Inflammatory macrophage (primary cell): ENCODE results near the gene PSTPIP1.

Experiments
- DNase-seq, 2 donors: peaks; one replicate each; pipeline ENCODE4 v3.0.0-alpha.2; 2020 to 2022

PSTPIP1 gene

DNA sequence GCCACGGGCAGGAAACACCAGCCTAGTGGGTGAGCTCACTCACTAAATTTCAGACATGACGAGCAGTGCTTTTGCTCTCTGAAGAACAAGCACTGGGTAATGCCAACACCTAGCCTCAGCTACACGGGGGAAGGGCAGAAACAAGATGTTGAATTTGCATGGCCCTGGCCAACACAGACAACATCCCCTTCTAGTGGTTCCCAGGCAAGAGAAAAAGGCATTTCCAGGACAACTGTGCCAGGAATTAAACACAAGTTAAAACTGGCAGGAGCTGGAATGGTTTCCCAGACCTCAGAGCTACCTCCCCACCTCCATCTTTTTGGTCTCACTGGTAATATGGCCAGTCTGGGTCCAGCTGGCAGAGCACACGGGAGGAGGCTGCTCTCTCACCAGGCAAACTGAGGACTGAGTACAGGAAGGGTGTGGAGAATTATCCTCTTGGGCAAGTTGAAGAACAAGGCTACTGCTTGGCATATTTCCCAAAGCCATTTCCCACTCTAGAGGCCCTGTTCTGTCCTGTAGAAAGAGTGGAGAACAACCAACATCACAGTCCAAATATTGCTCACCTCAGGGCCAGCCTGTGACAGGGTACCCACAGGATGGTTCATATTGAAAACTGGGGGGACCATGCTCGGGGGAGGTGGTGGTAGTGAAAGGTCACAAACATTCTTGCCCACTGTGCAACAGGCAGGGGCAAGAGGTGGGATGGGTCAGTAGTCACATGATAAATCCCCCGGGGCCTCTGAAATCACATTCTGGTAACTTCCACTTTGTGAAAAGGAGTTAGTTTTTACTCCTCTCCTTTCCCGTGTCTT, 49.5 kb downstream of the PSTPIP1 start:
- DNase-seq = no peak

DNA sequence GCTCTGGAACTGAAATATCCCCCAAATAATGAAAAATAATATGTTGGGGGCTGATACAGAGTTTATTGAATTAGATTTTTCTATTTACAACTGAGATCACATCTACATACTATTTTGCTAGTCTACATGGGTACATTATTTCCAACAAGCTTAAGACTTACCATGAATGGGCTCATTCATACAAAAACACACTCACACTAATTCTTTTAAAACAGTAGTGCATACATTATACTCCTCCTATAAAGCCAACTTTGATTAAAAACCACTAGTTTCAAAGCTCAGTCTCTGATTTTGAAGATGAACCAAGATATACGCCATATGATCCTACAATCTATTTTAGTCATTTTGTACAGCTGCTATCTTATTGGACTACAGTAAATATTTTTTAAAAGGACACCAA, 51.1 kb downstream of the PSTPIP1 start:
- no peak for DNase-seq

DNA sequence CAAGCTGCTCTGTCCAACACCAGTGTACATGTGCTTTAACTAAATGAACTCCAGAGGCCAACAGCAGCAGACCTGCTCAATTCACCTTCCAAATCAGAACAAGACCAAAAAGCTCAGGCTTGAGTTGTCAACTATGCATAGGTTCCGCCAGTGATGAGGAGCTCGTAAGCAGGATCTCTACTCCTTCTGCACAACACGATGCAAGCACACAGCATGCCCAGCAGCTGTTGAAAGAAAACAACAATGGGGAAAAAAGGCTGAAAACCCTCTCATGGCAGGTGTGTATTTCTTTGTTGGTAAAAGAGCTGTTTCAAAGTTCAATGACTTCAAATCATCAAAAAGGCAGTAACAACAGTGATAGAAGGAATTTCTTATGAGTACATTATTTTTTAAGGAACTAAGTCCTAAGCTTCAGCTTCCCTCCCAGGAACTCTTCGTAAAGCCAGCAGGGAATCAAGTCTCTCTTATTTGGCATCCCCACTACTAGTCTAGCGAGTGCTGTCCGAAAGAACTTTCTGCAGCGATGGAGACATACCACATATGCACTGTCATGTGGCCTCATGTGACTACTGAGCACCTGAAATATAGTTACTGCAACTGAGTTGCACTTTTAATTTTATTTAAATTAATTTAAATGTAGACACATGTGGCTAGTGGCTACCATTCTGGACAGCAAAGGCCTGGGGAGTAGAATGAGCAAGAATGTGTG, 51.9 kb downstream of the PSTPIP1 start:
- no peak for DNase-seq

DNA sequence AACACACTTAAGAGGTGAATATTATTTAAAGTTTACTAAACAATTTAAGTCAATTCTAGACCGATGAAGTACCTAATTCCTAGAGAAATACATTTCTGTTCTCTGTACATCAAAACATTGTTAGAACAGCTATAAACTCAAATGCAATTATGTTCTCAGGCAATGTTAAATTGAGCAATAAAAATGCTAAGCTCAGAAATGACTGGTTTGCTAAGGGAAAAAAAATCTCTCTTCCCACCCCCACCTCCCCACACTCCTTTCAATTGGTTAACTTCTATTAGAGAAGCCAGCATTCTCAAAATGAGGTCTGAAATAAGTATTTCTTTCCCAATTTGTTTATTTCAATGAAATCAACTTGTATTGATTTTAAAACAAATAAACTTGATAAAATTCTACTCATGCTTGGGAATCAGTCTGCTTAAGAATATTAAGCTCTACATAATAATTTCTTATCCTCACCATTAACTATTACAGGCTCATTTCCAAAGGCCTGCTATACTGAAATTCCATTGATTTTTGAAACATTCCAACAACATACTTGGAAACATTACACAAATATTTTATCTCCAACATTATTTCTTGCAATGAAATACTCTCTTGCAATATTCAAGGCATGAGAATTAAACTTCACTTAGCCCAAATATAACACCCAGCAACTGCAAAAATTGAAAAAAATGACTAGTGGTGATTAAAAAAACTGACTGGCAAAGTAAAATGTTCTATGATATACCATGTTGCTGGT, 53.4 kb downstream of the PSTPIP1 start:
- DNase-seq = no peak

DNA sequence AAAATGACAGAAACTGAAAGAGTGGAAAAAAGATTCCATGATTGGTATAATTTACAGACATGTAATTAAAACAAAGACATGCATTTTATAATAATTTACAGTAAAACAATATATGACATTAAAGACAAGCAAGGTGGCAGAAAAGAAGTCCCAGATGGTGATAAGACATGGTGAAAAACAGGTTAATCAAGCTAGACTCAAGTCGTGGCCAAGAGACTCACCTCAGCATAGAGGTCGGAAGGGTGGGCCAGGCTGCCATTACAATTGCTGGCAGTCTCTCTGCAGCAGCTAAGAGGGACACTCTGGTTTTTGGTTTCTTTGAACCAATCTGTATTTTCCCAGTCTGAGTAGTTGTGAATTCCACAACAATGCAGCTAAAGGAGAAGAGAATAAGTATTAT, 57.6 kb downstream of the PSTPIP1 start:
- no peak for DNase-seq

DNA sequence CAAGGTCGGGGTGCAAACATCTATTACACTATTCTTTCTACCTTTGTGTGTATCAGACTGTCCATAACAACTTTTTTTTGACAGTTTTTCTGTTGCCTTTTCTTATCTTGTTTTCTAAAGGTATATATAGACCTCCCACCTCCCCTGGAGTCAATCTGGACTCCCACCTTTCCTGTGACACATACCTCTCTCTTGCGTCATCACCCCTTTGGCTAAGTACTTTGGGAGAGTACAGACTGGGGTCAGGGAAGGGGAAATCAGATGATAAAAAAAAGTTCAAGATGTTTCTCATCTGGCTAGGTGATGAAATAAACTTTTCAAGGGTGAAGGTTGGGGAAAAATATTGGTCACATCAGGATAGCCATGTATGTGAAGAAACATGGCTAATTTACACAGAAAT, 58.8 kb downstream of the PSTPIP1 start:
- DNase-seq = no peak

DNA sequence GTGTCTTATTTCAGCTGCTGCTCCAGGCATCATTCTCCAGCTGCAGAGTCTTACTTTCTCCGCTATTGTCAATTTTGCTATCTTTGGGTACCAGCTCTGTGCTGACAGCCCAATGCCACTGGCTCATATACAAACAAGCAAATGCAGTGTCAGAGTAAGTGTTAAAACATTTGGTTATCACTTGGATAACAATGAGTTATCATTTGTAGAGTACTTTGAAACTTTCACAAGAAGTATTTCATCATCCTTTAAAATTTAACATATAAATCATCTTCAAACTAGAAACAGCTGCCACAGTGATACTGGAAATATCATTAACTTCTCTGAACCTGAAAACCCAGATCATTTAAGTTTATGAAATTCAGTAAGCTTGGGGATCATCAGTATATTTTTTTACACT, 62.1 kb downstream of the PSTPIP1 start:
- DNase-seq = no peak

DNA sequence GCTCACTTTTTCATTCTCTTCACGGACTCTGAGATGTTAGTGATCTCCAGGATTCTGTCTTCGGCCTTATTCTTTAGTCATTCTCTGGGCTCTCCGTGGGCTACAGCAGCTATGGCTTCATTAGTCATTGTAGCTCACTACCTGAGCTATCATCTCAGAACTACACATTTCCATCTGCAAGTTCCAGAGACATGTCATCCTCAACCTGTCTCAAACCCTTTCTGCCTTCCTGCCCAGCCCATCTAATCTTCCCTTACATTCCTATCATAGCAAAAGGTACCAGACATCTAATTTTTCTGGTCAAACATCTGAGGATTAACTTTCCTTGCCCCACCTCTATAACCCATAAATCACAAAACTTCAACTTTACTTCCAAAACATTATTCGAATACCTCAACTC, 62.8 kb downstream of the PSTPIP1 start:
- DNase-seq = no peak

DNA sequence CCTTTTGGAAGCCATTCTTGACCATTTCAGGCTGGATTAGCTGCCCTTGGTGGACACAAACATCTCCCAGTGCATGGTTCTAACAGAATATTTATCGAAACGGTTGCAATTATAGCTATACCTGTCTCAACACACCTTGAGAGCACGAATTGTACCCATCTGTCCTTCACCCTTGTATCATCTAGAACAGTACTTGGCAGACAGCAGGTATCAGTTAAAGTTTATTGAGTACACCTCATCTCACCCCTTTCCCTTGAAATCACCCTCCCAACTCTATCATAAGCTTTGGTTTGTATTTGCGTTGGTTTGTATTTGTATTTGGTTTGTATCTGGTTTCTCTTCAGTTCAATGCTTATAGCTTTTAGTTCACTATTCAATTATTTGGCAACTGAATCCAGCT, 63.5 kb downstream of the PSTPIP1 start:
- DNase-seq = no peak

DNA sequence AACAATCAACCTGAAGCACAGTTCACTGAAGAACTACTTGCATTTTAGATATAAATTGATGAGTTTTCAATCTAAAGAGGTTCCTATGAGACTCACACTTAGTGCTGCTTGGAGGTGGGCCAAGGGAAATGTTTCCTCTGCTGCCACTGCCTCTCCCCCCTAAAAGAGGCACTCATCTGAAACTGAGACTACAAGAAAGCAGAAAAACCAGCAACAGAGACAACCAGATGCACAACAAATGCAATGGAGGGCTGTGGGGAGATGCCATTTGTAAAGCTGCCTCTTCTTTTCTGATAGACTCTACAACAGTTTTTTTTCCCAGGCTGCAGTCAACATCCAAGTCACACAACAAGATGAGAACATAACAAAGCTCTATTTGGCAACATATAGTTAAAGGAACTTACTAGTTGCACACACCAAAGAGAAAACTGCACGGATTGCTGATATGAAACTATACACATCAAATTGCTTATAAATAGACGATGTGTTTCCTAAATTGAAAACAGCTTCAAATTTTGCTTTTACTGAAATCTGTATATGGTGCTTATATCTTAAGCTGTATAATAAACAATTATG, 64.9 kb downstream of the PSTPIP1 start:
- DNase-seq = peak; percentile 59 to 71

DNA sequence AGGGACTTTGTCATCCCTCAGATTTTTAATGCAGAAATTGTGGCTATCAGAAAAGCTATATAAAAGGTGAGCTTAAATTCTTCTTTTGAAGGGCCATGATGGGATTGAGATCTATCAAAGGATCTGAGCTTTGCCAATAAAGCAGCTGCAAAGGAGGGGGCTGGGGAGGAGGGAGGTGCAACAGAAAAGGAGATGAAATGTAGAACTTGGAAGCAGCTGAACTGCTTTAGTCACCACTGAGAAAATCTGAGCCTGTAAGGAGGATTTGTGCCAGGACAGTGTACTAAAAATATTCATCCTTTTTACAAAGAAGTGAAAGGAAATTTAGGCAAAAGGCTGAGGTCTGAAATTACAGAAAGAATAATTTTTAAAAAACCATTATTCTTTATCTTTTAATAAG, 65.6 kb downstream of the PSTPIP1 start:
- DNase-seq = peak in 1 of 2 donors; percentile 20

DNA sequence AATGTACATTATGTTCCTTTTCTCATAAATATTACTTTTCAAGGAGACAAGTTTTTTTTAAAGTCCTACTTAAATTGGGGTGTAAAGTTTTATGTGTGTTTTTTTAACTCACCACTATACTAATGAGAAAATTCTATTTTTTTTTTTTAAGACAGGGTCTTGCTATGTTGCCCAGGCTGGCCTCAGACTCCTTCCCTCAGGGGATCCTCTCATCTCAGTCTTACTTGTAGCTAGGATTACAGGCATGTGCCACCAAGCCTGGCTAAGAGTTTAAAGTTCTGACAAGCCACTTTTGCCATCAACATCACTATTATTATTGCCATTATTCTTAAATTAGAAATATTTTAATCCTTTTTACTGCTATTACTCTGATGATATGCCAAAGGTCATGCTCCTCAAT, 68.3 kb downstream of the PSTPIP1 start:
- no peak for DNase-seq

DNA sequence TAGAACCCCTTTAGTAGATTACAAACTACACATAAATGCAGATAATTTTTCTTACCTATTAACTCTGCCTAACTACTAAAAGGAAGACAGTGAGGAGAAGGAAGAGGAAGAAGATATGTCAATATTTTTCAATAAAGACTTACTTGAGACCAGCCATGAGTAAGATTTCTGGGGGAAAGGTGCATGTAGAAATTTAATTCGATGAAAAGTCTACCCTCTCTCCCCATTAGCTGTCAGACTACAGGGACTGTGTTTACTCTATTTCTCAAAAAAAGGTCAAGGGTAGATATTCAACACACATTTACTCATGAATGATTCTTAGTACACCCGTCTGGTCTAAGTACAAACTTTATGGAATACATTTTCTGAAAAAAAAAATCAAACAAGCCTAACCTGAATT, 69.1 kb downstream of the PSTPIP1 start:
- DNase-seq = peak in 1 of 2 donors; percentile 12

DNA sequence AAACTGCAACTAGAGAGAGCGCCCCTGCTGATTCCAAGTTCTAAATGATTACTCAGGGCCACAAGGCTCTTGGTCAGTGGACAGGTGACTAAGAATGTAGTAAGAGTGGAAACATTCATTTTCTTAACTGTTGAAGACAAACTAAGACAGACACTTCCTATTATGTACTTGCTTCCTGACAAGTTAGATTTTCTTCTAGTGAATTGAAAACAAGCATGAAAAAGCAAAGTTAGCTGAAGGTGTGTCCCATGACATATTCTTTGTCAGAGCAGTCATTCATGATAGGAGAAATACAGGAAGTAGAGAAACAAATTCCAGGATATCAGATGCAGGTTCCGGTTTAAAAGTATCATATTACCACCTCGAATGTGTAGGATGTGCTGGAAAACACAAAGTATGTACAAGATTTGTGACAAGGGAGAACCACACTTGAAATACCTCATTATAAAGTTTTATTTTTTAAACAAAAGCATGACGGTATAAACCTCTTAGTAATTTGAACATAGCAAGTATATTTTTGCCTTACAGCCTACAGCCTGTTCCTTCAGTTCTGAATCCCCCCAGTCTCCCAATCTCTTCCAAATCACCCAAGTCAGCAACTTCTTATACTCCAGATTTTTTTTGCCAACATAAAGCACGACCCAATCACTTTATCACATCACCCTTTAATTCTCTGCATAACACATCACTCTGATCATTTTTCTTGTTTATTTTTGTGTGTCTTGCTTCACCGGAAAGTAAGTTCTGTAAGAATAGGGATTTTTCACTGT, 69.8 kb downstream of the PSTPIP1 start:
- peak; percentile 80 to 81 for DNase-seq

DNA sequence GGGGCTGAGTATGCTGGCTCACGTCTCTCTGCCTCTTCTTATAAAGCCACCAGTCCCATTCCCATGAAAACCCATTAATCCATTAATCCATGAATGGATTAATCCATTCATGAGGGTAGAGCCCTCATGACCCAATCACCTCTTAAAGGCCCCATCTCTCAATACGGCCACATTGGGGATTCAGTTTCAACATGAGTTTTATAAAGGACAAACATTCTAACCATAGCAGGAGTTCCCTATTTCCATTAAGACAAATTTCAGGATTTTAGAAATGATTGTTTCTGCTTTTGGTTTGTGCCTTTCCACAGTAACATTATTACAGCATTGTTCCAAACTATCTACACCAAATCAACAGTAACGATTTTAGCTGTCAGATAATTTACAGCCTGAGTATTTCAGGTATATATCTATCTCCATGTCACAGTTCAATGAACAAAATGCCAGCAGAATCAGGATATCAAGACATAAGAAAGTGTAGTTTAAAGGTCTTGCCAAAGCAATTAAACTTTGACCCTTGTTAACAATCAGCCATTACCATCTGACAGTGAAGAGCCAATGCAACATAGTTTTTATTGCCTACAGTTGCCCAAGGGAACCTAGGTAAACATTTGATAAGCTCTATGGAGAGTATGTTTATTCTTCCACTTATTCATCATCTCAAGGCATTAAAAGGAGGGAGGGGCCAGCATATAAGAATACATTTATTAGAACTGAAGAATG, 72.2 kb downstream of the PSTPIP1 start:
- peak; percentile 46 to 57 for DNase-seq

DNA sequence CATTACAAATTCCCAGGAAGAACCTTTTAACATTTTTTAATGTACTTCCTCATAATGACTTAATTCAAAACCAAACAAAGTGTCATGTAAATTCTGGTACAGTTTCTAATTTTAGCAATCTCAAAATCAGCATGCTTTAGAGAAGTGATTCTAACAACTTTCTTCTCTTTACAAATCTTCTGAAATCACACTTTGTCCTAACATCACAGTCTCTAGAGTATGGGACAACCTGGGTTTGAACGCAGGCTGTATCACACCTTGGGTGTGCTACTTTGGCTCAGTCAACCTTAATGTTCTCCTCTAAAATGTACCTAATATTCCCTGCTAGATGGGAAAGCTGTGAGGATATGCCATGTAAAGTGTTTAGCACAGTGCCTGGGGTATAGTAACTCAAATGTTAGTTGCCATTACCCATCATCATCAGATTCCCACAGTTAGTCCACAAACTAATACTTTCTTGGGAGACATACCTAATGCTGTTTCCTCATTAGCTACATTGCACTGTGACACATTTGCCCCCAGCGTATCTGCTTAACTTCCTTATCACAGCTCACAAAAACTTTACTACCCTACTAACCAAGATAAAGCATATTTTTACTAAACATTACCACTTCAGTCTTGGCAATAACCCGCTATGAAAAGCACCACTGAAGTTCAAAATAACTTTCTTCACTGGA, 72.9 kb downstream of the PSTPIP1 start:
- DNase-seq = peak; percentile 31 to 74

DNA sequence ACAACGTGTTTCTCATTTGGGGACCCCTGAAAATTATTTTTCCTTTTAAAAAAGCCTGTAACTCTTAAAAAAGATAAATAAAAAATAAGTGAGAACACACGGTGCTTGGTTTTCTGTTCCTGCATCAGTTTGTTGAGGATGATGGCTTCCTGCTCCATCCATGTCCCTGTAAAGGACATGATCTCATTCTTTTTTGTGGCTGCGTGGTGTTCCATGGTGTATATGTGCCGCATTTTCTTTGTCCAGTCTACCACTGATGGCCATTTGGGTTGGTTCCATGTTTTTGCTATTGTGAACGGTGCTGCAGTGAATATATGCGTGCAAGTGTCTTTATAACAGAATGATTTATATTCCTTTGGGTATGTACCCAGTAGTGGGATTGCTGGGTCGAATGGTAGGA, 73.7 kb downstream of the PSTPIP1 start:
- no peak for DNase-seq

DNA sequence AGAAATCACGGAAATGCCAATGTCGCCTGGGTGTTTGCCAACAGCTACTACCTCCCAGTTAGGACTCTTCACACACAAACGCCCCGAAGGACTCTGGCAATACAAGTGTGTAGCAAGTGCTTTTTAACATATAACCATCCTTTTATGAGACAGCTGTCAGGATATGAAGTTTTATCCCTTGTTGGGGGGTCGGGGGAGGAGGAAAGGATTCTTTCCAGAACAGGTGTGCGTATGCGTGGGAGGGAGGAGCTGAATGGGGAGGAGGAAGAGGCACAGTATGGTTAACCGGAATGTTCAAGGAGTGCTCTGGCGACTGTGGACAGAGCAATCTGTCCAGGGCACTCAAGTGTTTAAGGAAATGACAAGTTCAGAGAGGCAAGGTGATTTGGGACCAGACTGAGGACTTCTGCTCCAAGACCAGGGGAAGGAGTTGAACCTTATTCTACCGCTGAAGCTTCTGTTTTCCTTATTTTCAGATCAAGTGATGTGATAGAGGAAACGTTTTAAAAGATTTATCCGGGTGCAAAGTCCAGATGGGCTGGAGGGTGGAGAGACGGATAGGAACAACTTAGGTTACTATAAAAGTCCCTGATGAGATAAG, 74.7 kb downstream of the PSTPIP1 start:
- DNase-seq = no peak

DNA sequence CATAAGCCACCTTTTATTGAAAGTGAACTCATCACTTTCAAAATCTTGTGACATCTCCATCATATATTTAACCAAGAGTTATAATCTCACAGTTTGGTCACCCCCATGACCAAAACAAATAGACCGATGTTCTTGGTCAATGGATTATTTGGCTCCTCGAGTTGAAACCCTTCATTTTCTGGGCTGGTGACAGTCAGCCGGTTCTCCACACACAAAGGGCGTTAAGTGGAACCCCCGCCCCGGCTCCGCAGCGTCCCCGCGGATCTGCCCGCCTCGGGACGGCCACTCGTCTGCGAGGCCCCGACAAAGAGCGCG, 75.2 kb downstream of the PSTPIP1 start:
- no peak for DNase-seq

DNA sequence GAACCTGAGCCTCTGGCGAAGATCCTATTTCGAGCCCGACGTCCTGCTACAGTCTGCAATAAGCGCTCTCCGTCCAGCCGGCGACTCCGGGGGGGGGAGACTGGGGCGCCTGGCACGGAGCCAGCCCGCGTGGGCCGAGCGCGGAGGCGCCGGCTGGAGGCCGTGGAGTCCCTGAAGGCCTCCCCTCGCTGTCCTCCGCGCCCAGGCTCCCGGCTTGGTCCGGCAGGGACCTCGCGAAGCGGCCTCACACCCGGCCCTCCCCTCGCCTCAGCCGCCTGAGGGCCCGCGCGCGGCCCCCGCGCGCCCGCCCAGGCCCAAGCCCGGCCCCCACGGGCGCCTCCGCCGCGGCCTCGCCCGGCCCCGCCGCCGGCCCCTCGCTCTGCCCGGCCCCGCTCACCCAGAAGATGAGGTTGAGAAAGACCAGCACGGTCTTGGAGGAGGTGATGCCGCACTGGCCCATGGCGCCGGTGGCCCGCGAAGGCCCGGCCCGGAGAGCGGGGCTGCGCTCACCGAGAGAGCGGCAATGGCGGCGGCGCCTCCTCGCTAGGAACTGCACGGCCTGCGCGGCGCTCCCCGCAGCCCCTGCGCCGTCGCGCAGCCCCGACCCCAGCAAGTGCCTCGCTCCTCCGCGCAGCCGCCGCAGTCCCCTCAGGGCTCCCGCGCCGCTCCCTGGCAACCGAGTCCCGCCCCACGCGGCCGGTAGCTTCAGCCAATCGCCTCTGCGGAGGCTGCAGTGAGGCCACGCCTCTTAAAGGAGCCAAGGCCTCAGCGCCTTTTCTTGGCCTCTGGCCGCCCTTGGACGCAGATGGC, 75.8 kb downstream of the PSTPIP1 start, which contains the start of gene TSPAN3:
Gene TSPAN3 (minus strand): TSS at position 615 of the 810 bp plus-strand sequence. CDS start 155 bp downstream, at position 460.
- DNase-seq = peak; percentile 93 to 95
